B cell (primary cell): ENCODE measurements around the gene UACA. TPM values are rescaled to one million over a fixed set of nuclear protein-coding genes. Genes with fewer than 3 reads are reported as not detected.

Source experiments
- ATAC-seq: fragments of 200-7000 bp; cut with Tn5 transposase; one replicate; pipeline ENCODE4 v1.10.0; 2021; ENCODE audit warnings: low read depth, mild to moderate bottlenecking, moderate number of reproducible peaks, moderate library complexity
- CTCF ChIA-PET: fragments of 350-600 bp; sonication (Branson Sonifier 250); formaldehyde crosslinking; loops from one replicate; lab custom pipeline; 2021; ENCODE audit warnings: antibody characterized with exemption, inconsistent platforms; lab: Charles Lee
- POLR2A ChIA-PET: fragments of 350-600 bp; sonication (Branson Sonifier 250); formaldehyde crosslinking; loops from one replicate; lab custom pipeline; 2021; ENCODE audit warnings: antibody characterized with exemption; lab: Charles Lee
- DNase-seq: peaks from one replicate; pipeline ENCODE4 v3.0.0; 2013
- H2AFZ ChIP-seq: 2 replicates; pipeline ENCODE4 v1.6.1; 2012; ENCODE audit warnings: mild to moderate bottlenecking, low read depth, low read length; ENCODE audit not compliant: insufficient read depth, poor library complexity, severe bottlenecking
- H3K27ac ChIP-seq, 2 donors: 1 replicate in 1 of 2; 2 replicates in 1 of 2; pipeline ENCODE4 v1.5.1; 2012 to 2013; ENCODE audit warnings: low read length in 2 of 2, mild to moderate bottlenecking in 2 of 2, moderate library complexity in 1 of 2
- H3K27me3 ChIP-seq, 4 experiments: fragments of 200-600 bp in 1 of 4; sonication (generic) in 1 of 4; replicated peaks in 1 of 4; 1 replicate in 2 of 4; 2 replicates in 2 of 4; pipeline versions ENCODE4 v1.6.1 to v1.7.0; 2013 to 2016; ENCODE audit warnings: low read length in 3 of 4, mild to moderate bottlenecking in 2 of 4, mixed read lengths in 1 of 4, moderate library complexity in 1 of 4; ENCODE audit not compliant: insufficient read depth in 4 of 4, control insufficient read depth in 3 of 4; ENCODE audit errors: control extremely low read depth in 1 of 4
- H3K36me3 ChIP-seq, 2 experiments: replicated peaks in 1 of 2; 1 replicate in 1 of 2; 2 replicates in 1 of 2; pipeline versions ENCODE4 v1.6.1 to v1.7.1; 2013; ENCODE audit warnings: low read length in 1 of 2; ENCODE audit not compliant: insufficient read depth in 2 of 2, control insufficient read depth in 1 of 2; ENCODE audit errors: control extremely low read depth in 1 of 2, extremely low read depth in 1 of 2
- H3K4me1 ChIP-seq, 2 donors: fragments of 200-600 bp in 1 of 2; sonication (generic) in 1 of 2; 1 replicate in 1 of 2; 2 replicates in 1 of 2; pipeline versions ENCODE4 v1.5.1 to v1.6.1; 2013 to 2017; ENCODE audit warnings: low read length in 2 of 2; ENCODE audit not compliant: control insufficient read depth in 2 of 2, insufficient read depth in 2 of 2
- H3K4me2 ChIP-seq: replicated peaks from 2 replicates; pipeline ENCODE3; 2012; ENCODE audit warnings: mild to moderate bottlenecking, low read depth, low read length; ENCODE audit not compliant: poor library complexity, severe bottlenecking
- H3K4me3 ChIP-seq, 5 experiments: fragments of 200-600 bp in 1 of 5; sonication (generic) in 1 of 5; 1 replicate in 3 of 5; 2 replicates in 2 of 5; pipeline versions ENCODE4 v1.5.1 to v1.7.0; 2011 to 2016; ENCODE audit warnings: low read length in 4 of 5, mild to moderate bottlenecking in 4 of 5, low read depth in 2 of 5, control low read depth in 1 of 5, moderate library complexity in 1 of 5; ENCODE audit not compliant: insufficient read depth in 1 of 5; ENCODE audit errors: control extremely low read depth in 1 of 5, extremely low read depth in 1 of 5
- H3K79me2 ChIP-seq: fragments of 200-600 bp; sonication (generic); one replicate; pipeline ENCODE4 v1.6.0; 2016; ENCODE audit warnings: low read length; ENCODE audit not compliant: control insufficient read depth, insufficient read depth
- H3K9ac ChIP-seq: fragments of 200-600 bp; sonication (generic); 2 replicates; pipeline ENCODE4 v1.6.1; 2017; ENCODE audit warnings: mild to moderate bottlenecking, low read length, moderate library complexity
- H3K9me3 ChIP-seq, 3 donors: one replicate each; pipeline versions ENCODE4 v1.6.1 to v1.7.1; 2013; ENCODE audit warnings: low read length in 2 of 3; ENCODE audit not compliant: control insufficient read depth in 2 of 3, insufficient read depth in 1 of 3; ENCODE audit errors: control extremely low read depth in 1 of 3
- H4K20me1 ChIP-seq: 2 replicates; pipeline ENCODE4 v1.6.0; 2012; ENCODE audit warnings: mild to moderate bottlenecking, low read length; ENCODE audit not compliant: insufficient read depth, control insufficient read depth, poor library complexity, severe bottlenecking
- H3K27ac Mint-ChIP-seq: one replicate; pipeline ENCODE4 v1.8.0; 2021; ENCODE audit warnings: mixed read lengths
- H3K27me3 Mint-ChIP-seq: one replicate; pipeline ENCODE4 v1.8.0; 2021; ENCODE audit warnings: mixed read lengths
- H3K4me1 Mint-ChIP-seq: one replicate; pipeline ENCODE4 v1.8.0; 2021; ENCODE audit warnings: mixed read lengths
- H3K4me3 Mint-ChIP-seq: one replicate; pipeline ENCODE4 v1.8.0; 2021; ENCODE audit warnings: mixed read lengths
- H3K9me3 Mint-ChIP-seq: one replicate; pipeline ENCODE4 v1.8.0; 2022; ENCODE audit warnings: mixed read lengths; ENCODE audit not compliant: insufficient read depth
- CTCF ChIP-seq: fragments of 200-600 bp; IDR thresholded peaks from one replicate; pipeline ENCODE4 v1.8.0; 2022; ENCODE audit warnings: antibody characterized with exemption, mild to moderate bottlenecking
- EZH2 ChIP-seq: IDR thresholded peaks from 2 replicates; pipeline ENCODE4 v1.6.1; 2012; ENCODE audit warnings: borderline replicate concordance, low read depth, mild to moderate bottlenecking, moderate library complexity, low read length; ENCODE audit not compliant: insufficient read depth, poor library complexity, severe bottlenecking
- WGBS: methylation state at CpG from one replicate; pipeline ENCODE4 v1.1.5; 2013; ENCODE audit warnings: missing lambda C conversion rate; ENCODE audit not compliant: insufficient coverage; 5-methylcytosine and 5-hydroxymethylcytosine counted together
- intact Hi-C: fragments of 100-400 bp; cut with micrococcal nuclease; formaldehyde crosslinking; loops from one replicate; pipeline ENCODE4 v1.10.0; 2022
- polyA plus RNA-seq: library from polyadenylated mRNA; depleted of rRNA; stranded (reverse); fragments of >200 nt; gene quantifications from 2 replicates; pipeline ENCODE4 v1.2.3, GENCODE V29; 2012
- total RNA-seq, 2 donors: library from RNA; stranded (reverse); fragments of 120-200 nt in 1 of 2; gene quantifications; 1 replicate in 1 of 2; 2 replicates in 1 of 2; pipeline versions ENCODE4 v1.2.3 to v1.2.4, GENCODE V29; 2013 to 2022

UACA gene
- total and polyA plus RNA-seq, 2 donors (not counting 1 experiment from before 2014, with no cell fraction given), result 2.7 to 3.3 TPM

GRCh38 chr15:70659662-70660061, 103.7 kb downstream of the UACA start:
- DNase-seq (no peak), ATAC-seq (no peak)
- peaks cover 3% of the 10 kb centered on the region for H3K27me3 Mint-ChIP-seq
- Histone ChIP-seq H3K79me2 (no peaks in the 10 kb centered on the region), H2AFZ (no peak overlapping the region), H3K4me2 (no peak overlapping the region), H3K9me3 (no peaks in the 10 kb centered on the region), H3K36me3 (no peaks in the 10 kb centered on the region), H4K20me1 (no peaks in the 10 kb centered on the region), H3K4me3 (no peak overlapping the region), H3K27me3 (no peaks in the 10 kb centered on the region), H3K27ac (no peak overlapping the region), H3K9ac (no peak overlapping the region), H3K4me1 (no peaks in the 10 kb centered on the region)
- no peaks in the 10 kb centered on the region for H3K9me3 Mint-ChIP-seq
- H3K27ac Mint-ChIP-seq, result no peak overlapping the region
- no peak overlapping the region for H3K4me3 Mint-ChIP-seq
- intact Hi-C loops, result no loop called here
- TF ChIP-seq CTCF (no peak), EZH2 (no peak)
- CTCF ChIA-PET, result no interaction called here
- 100% methylated on average over 1 of the region's 3 CpGs for WGBS
- POLR2A ChIA-PET, result no interaction called here
- H3K4me1 Mint-ChIP-seq, result no peaks in the 10 kb centered on the region

DNA sequence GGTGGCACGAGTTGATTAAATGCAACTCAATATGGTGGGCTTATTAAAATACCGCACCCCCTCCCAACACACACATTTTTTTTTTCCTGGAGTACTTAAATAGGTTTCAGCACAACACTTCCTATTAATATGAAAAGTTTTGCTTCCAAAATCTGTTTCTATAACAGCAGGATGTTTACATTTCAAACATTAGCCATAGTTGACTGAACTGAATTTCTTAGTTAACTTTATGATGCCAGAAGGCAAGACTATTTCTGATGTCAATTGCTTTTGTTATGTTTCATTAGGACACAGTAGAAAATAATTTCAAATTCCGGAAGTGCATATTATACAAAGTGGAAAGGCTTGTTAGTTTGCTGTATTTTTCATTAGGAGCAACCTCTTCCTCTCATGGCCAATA, 104.7 kb downstream of the UACA start:
- no peaks in the 10 kb centered on the region for H3K4me1 Mint-ChIP-seq
- no peak overlapping the region for H3K9ac ChIP-seq
- no peak overlapping the region for H3K4me3 Mint-ChIP-seq
- H3K79me2 ChIP-seq, result no peaks in the 10 kb centered on the region
- DNase-seq (no peak), ATAC-seq (no peak)
- no peaks in the 10 kb centered on the region for H3K27me3 ChIP-seq
- TF ChIP-seq EZH2 (no peak), CTCF (no peak)
- H3K4me2 ChIP-seq, result no peak overlapping the region
- H3K9me3 Mint-ChIP-seq, result no peaks in the 10 kb centered on the region
- no CpG with 5 or more reads among the region's 3 CpGs for WGBS
- POLR2A ChIA-PET, result no interaction called here
- H3K4me3 ChIP-seq, result no peak overlapping the region
- H3K27me3 Mint-ChIP-seq, result peaks cover 3% of the 10 kb centered on the region
- intact Hi-C loops, result no loop called here
- CTCF ChIA-PET, result interaction anchor here (0.7 kb wide), 1 partner anchor 466 kb away, joined by 3 read pairs; no protein-coding TSS in a partner anchor
- H3K4me1 ChIP-seq, result no peaks in the 10 kb centered on the region
- no peak overlapping the region for H2AFZ ChIP-seq
- H3K9me3 ChIP-seq, result no peaks in the 10 kb centered on the region
- no peak overlapping the region for H3K27ac Mint-ChIP-seq
- no peaks in the 10 kb centered on the region for H4K20me1 ChIP-seq
- no peaks in the 10 kb centered on the region for H3K36me3 ChIP-seq
- no peak overlapping the region for H3K27ac ChIP-seq
